Lower leg skin (tissue), 4 donors: ENCODE results near the gene GPR68. TPM values are rescaled to one million over a fixed set of nuclear protein-coding genes. Genes with fewer than 3 reads are reported as not detected.

ENCODE experiments used
- DNase-seq, 2 donors: peaks; one replicate each; pipeline ENCODE4 v3.0.0-alpha.2; 2019; ENCODE audit warnings: low spot score in 2 of 2
- H3K4me3 ChIP-seq: fragments of 200-600 bp; sonication (generic); 2 replicates; pipeline ENCODE4 v1.5.1; 2017; ENCODE audit warnings: mild to moderate bottlenecking, low read depth; ENCODE audit not compliant: poor library complexity, severe bottlenecking
- CTCF ChIP-seq, 3 donors: fragments of 450-650 bp; IDR thresholded peaks; one replicate each; pipeline ENCODE4 v1.5.1; 2016; ENCODE audit warnings: antibody characterized with exemption in 3 of 3, mild to moderate bottlenecking in 3 of 3, moderate library complexity in 2 of 3
- POLR2A ChIP-seq, 2 donors: fragments of 450-650 bp; IDR thresholded peaks; one replicate each; pipeline ENCODE4 v1.6.1; 2016 to 2017; ENCODE audit warnings: antibody characterized with exemption in 2 of 2, mild to moderate bottlenecking in 1 of 2, moderate library complexity in 1 of 2
- WGBS, 2 donors: methylation state at CpG; one replicate each; pipeline ENCODE4 v1.1.5; 2018; 5-methylcytosine and 5-hydroxymethylcytosine counted together
- intact Hi-C: fragments of 100-400 bp; cut with DNase I; formaldehyde crosslinking; loops from one replicate; pipeline ENCODE4 v1.15.0; 2023; ENCODE audit warnings: low total_unique reads
- total RNA-seq, 4 donors: library from RNA; depleted of rRNA; stranded (reverse); fragments of >200 nt; gene quantifications; one replicate each; pipeline ENCODE4 v1.1.0, GENCODE V29; 2016

The GPR68 gene
- total RNA-seq, 4 donors from 2014 or later, result 1.3 to 4.1 (median 3.2) TPM

- 57 to 58% methylated on average over 9 of the region's 9 CpGs for WGBS, 2 donors
- no peak for TF ChIP-seq POLR2A (IDR thresholded peaks at IDR 0.05)
- no peak for TF ChIP-seq CTCF (IDR thresholded peaks at IDR 0.05)
- intact Hi-C loops, result no loop called here
- no peak for DNase-seq
- no peak overlapping the region for H3K4me3 ChIP-seq
Observed at GRCh38 chr14:91245029-91245428, 525 bp upstream of the GPR68 start.

- no peak for DNase-seq
- 55 to 63% methylated on average over 6 of the region's 6 CpGs for WGBS, 2 donors
- TF ChIP-seq CTCF (IDR thresholded peaks at IDR 0.05), result no peak
- TF ChIP-seq POLR2A (IDR thresholded peaks at IDR 0.05), result no peak
- intact Hi-C loops, result no loop called here
- H3K4me3 ChIP-seq, result no peak overlapping the region
Observed at GRCh38 chr14:91243074-91243471, 1.4 kb downstream of the GPR68 start.

- no peak overlapping the region for H3K4me3 ChIP-seq
- TF ChIP-seq CTCF (IDR thresholded peaks at IDR 0.05) (no peak), POLR2A (IDR thresholded peaks at IDR 0.05) (no peak)
- 73 to 89% methylated on average over 4 of the region's 4 CpGs for WGBS, 2 donors
- DNase-seq, result no peak
- intact Hi-C loops, result no loop called here
Observed at GRCh38 chr14:91242635-91243034, 1.9 kb downstream of the GPR68 start.

GRCh38 chr14:91241863-91242262 is 2.6 kb downstream of the GPR68 start:
- intact Hi-C loops, result no loop called here
- 60 to 76% methylated on average over 7 of the region's 7 CpGs for WGBS, 2 donors
- no peak overlapping the region for H3K4me3 ChIP-seq
- TF ChIP-seq POLR2A (IDR thresholded peaks at IDR 0.05) (no peak), CTCF (IDR thresholded peaks at IDR 0.05) (no peak)
- DNase-seq, result no peak

- intact Hi-C loops, result no loop called here
- WGBS, 2 donors, result 64 to 68% methylated on average over 8 of the region's 8 CpGs
- H3K4me3 ChIP-seq, result no peak overlapping the region
- no peak for TF ChIP-seq POLR2A (IDR thresholded peaks at IDR 0.05)
- TF ChIP-seq CTCF (IDR thresholded peaks at IDR 0.05), result no peak
- no peak for DNase-seq
Observed at GRCh38 chr14:91238661-91239060, 5.8 kb downstream of the GPR68 start.

- WGBS, 2 donors, result 66 to 74% methylated on average over 4 of the region's 4 CpGs
- DNase-seq, result no peak
- no peak overlapping the region for H3K4me3 ChIP-seq
- TF ChIP-seq POLR2A (IDR thresholded peaks at IDR 0.05) (no peak), CTCF (IDR thresholded peaks at IDR 0.05) (no peak)
- intact Hi-C loops, result no loop called here
Observed at GRCh38 chr14:91238085-91238484, 6.4 kb downstream of the GPR68 start.
